ENCODE results near the gene PTK6. TPM values are rescaled to one million over a fixed set of nuclear protein-coding genes. Genes with fewer than 3 reads are reported as not detected.
"Not testable (repeated sequence)": the region's sequence is repeated elsewhere in the genome, so short reads cannot be mapped to it uniquely, and the experiment has no call there.

PTK6 gene
- total RNA-seq, result 0.07 and 0.13 TPM in 2 replicates

DNA sequence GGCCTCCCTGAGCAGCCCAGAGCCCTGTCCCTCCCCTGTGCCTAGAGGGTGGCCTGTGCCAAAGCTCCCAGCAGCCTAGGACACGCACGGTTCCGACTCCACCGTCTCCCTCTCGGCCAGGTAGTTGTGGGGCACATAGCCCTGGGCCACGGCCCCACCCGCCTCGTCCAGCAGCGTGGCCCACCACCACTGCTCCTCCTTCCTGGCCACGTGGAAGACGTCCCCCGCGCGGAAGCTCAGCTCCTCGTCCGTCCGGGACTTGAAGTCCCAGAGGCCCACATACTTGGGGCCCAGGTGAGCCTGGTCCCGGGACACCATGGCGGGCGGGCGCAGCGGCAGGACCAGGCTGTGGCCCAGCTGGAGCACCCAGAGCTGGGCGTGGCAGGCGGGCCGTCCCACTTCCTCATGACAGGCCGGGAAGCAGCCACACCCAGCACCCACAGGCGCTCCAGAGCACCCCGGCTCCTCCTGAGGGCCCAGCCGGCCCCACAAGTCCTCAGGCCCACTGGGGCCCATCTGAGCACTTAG is at the start of gene PTK6:
Gene PTK6, minus strand, starts transcription at position 380 of the 528 bp plus-strand sequence. Its CDS starts 62 bp downstream, at position 318.
- DNase-seq (ENCODE audit: low read depth, low spot score), result no peak

DNA sequence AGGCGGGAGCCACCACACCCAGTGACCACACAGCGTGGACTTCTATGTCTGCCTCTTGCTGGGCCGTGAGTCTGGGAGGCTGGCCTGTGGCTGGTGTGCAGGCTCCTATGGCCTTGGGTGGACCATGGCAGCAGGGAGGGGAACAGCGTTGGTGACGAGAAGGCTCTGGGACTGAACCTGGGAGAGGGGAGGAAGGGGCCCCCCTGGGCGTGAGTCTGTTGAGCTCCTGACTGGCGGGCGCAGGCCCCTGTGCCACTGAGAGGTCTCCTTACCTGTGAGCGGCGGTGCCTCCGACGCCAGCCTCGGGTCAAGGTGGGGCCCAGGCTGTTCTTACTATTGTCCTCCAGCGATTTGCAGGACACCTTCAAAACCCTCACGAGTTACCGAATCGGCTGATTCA is 49.6 kb upstream of the PTK6 start:
- DNase-seq (ENCODE audit: low read depth, low spot score), result no peak

DNA sequence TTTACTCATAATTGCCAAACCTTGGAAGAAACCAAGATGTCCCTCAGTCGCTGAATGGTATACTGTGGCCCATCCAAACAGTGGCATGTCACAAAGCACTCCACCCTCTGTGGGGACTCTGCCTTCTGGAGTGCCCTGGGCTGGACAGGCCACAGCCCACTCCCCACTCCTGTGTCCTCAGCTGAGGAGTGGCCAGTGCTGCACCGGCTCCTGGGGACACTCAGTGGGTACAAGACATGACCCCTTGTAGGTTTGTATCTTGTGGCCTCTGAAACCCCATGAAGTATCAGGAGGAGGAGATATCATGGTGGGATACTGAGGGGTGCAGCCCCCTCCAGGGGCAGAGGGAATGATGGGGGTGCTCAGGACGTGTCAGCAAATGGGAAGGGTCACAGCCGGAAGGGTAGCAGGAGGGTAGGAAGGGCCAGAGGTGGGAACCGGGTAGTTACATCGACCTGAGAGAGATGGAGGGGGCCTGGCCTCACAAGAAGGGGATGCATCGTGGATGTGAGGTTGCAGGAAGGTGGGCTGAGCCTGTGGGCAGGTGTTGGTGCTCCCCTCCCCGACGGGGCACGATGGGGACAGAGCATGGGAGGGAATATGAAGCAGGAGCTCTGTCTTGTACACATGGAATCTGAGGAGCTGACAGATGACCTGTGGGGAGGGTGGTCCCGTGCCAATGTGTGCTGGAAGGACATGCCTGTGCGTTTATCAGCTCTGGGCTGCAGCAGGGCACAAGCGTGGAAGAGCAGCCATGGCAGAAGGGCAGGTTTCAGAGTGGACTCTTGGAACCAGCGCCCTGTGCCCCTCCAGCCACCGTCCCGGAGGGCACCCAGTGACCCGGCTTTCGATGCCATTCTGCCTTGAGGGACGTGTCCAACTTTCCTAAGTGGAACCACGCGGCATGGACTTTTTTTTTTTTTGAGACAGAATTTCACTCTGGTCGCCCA is 48.7 kb upstream of the PTK6 start:
- DNase-seq (ENCODE audit: low read depth, low spot score), result no peak

DNA sequence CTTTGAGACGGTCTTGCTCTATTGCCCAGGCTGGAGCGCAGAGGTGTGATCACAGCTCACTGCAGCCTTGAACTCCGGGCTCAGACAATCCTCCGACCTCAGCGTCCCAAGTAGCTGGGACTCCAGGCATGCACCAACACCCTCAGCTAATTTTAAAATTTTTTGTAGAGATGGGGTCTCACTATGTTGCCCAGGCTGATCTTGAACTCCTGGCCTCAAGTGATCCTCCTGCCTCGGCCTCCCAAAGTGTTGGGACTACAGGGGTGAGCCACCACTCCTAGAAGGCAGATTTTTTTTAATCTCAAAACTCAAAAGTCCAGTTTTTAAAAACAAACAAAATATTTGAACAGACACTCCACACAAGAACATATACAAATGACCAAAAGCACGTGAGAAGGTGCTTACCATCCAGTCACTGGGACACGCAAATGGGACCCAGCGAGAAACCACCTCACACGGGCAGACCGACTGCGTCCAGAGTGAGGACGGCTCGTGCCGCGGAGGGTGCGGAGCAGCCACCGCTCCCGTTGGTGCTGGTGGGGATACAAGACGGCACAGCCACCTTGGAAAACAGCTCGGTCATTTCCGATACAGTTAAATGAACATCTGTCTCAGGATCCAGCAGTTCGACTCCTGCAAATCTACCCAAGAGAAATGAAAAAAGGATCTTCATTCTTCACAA is 45.3 kb upstream of the PTK6 start:
- no peak for DNase-seq (ENCODE audit: low read depth, low spot score)

DNA sequence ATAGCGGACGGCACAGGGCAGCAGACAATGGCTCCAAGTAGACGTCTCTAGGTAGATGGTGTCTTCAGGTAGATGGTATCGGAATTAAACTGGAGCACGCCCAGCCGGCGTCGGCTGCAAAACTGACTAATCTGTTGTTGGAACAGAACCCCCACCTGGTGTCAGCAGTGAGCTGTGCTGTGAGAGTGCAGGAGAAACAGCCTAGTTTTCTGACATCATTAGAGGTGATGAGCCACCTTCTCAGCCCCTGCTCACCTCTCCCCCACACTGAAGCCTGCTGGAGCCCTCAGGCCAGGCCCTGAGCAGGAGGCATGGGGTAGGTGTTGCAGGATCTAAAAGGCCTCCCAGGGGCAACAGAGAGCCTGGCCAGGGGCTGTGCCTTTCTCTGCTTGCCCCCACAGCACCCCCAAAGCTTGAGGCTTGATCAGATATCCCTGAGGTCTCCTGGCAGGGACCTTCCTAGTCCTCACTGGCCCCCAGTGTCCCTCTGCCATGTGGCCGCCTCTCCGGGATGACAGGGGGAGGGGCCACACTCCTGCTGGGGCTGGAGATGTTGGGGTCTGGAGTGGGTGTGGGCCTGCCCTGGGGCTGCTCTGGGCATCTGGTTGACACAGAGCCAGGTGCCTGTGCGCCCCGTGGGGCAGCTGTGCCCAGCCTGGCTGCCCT is 43.8 kb upstream of the PTK6 start:
- DNase-seq (ENCODE audit: low read depth, low spot score), result no peak

DNA sequence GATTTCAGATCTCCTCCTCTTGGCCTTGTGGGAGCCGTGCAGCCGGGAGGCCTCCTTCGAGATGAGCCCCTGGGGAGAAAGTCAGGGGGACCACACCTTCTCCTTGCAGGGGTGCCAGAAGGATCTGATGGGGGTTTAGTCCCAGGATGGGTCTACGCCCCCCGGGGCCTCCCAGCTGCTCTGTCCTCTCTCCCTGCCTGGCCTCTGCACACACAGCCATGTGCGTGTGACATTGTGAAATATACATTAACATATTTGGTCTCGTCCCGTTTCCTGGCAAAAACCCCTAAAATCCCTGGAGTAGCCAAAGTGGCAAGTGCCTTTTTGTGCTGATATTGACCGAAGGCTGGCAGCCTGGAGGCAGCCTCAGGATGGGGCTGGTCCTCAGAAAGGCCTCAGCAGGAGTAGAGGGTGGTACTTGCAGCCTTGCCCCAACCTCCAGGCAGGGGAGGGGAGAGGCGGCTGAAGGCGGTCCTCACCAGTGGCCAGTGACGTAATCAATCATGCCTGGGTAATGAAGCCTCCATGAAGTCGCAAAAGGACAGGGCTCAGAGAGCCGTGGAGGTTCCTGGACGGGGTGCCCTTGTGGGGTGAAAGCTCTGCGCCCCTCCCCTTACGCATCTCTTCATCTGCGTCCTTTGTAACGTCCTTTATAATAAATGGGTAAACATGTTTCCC is 42.0 kb upstream of the PTK6 start:
- DNase-seq (ENCODE audit: low read depth, low spot score), result no peak

DNA sequence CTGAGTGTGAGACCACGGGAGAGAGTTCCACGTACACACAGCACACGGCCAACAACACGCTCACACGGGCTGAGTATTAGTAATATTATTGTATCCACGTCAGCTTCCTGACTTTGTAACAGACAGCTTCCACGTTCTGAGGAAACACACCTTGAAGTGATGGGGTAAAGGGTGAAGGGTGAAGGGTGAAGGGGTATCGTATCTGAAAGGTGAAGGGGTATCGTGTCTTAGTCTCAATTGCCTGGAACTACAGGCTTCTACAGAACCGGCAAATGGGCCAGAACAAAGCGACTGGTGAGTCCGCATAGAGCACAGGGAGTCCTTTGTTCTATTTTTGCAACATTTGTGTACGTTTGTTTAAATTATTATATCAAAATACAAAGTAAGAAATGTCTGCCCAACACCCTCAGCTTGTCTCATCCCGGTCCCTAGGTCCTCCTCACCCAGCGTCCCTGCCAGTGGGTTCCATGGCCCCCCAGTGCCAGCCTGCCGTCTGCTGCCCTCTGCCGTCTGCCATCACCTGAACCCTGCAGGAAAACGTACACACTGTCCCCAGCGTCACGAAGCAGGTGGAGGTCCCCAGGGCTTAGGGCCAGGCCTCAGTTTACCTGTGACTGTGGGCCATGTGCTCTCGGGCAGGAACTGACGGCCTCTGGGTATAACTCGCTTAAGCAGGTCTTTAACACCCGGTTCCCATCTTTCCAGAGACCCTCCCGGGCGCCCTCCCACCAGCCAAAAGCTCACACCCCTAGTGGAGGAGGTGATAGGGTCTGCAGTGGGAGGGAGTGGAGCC is 41.2 kb upstream of the PTK6 start:
- DNase-seq (ENCODE audit: low read depth, low spot score), result no peak

DNA sequence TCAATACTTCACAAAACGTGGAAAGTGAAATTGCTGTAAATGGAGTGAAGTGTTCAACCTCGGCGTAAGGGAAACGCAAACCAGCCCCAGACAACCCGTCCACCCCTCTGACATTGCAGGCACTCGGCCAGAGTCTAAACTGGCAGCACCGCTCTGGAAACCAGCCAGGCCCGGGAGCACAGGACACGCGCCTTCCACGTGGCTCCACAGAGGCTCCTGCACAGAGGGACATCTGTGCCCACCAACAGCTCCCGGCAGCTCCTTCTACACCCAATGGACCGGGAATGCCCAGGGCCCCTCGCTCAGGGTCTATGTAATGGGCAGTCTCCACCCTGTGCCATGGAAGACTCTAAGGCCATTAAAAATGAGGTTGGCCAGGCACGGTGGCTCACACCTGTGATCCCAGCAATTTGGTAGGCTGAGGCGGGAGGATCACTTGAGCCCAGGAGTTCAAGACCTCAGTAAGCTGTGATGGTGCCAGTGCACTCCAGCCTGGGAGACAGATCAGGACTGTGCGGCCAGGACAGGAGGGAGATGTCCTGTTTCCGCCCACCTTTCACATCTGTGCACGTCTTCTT is 40.2 kb upstream of the PTK6 start:
- no peak for DNase-seq (ENCODE audit: low read depth, low spot score)

DNA sequence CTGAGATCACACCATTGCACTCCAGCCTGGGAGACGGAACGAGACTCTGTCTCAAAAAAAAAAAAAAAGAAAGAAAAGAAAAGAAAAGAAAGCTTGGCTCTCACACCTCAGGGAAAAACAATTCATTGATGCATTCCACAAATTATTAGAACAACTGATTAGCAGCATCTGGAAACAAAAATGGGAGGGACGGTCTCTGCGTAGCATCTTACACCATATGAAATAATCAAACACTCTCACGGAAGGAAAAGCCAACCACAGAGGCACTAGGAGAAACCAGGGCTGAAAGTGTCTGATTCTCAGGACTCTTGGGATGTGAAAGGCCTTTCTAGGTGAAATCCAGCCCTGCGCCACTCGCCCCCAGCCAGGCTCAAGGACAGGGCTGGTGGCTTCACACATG is 39.1 kb upstream of the PTK6 start:
- no peak for DNase-seq (ENCODE audit: low read depth, low spot score)

DNA sequence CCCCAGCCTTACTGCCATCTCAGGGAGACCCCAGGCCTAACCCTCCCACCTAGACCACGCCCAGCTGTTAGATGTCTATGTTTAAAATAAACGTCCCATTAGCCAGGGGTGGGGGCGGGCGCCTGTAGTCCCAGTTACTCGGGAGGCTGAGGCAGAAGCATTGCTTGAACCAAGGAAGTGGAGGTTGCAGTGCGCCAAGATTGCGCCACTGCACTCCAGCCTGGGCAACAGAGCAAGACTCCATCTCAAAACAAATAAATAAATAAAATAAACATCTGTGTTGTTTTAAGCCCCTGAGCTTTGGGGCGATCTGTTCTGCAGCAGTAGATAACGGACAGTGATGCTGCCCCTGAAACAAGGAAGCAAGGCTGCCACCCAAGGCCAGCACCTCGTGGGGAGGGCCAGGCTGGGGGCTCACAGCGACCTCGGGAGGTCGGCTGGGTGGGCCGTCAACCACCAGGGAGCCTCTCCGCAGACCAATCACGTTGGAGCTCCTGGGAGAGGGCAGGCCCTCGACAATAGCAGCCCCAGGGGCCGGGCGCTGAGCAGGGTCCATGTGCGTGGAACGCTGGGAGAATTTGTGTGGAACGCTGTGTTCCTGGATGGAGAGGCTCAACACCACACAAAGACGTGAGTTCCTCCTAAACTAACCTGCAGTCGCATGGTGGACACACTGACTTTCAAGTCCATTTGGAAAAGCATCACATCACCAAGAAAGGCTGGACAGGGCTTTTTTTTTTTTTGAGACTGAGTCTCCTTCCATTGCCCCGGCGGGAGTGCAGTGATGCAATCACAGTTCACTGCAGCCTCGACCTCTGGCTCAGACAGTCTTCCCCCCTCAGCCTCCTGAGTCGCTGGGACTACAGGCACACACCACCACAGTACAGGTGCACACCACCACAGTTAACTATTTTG is 37.9 kb upstream of the PTK6 start:
- DNase-seq (ENCODE audit: low read depth, low spot score), result no peak

DNA sequence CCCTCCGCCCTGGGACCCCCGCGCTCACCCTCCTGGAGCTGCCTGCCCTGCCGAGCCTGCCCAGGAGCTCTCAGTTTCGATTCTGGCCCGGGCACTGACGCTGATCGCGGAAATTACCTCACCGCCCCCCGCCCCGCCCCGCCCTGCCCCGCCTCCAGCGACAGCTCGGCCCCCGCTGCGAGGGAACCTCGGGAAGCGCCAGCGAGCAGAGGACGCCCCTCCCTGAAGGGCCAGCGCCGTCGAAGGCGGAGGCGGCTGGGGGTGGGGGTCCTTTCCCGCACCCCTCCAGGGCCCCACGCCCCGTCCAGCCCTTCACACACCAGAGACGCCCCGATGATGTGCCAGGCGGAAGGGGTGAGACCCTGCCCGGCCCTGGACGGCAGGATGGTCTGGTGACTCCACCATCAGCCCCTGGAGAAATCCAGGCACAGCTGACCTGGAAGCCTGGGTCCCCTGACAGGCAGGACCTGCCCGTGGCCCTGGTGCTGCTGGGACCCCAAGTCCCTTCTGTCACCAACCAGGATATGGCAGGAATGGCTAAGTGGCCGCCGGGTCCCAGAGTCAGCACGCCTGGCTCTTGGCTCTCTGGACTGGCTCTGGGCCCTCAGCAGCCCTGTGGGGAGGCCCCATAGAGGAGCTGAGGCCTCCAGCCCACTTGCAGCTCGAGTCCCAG is 37.1 kb upstream of the PTK6 start, which contains the start of gene HELZ2:
Gene HELZ2, minus strand, starts transcription at position 84 of the 673 bp plus-strand sequence. CDS start 1,854 bp downstream, outside the sequence.
- DNase-seq (ENCODE audit: low read depth, low spot score), result no peak

DNA sequence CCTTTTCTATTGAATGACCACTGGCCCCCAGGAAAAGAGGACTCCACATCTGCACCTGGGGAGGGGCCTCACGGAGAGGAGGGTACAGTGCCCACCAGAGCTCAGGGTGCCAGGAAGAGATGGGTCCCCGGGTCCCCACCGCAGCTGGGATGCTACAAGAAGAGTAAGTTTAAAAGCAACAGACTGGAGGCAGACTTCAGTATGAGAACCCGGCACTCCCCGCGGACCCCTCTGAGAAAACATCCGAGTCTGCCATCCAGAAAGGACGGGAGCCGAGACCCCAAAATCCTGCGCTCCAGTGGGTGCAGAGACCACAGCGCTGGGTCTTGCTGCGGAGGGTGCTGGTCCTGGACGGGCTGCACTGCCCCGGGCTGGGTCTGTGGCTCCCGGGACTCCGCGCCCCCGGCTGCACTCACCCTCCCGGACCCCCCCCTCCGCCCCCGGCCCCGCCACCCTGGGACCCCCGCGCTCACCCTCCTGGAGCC is 36.5 kb upstream of the PTK6 start:
- no peak for DNase-seq (ENCODE audit: low read depth, low spot score)

DNA sequence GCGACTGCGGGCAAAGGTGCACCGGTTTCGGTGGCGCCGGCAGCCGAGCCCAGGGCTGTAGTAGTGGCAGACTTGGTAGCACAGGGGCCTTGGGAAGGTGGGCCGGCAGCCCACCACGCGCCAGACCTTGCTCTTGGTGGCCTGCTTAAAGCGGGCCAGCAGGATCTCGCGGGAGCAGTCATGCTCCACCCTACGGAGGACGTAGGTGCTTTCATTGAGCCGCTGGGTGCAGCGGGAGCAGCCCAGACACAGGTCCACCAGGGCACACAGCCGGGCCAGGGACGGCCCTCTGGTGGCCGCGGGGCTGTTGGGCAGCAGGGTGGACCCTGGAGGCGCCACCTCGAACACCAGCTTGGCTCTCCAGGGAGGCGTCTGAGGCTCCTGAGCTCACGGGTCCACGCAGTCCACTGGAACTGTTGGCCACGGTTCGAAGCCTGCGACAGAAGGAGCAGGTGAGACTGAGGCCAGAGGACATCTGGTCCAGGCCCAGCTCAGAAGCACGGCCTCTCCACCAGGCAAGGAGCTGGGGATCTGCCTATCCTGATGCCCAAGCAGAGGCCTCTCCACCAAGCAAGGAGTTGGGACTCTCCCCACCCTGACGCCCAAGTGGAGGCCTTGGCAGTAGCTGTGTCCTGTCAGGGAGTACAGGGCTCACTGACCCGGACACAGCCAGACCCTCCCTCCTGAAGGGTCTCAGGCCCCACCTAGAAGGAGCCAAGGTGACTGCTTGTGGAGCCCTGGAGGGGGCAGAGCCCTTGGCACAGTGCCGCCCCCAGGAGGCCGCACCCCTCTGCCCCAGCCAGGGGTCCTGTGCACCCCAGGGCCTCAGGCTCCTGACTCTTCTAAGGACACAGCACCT is 35.8 kb upstream of the PTK6 start:
- no peak for DNase-seq (ENCODE audit: low read depth, low spot score)

DNA sequence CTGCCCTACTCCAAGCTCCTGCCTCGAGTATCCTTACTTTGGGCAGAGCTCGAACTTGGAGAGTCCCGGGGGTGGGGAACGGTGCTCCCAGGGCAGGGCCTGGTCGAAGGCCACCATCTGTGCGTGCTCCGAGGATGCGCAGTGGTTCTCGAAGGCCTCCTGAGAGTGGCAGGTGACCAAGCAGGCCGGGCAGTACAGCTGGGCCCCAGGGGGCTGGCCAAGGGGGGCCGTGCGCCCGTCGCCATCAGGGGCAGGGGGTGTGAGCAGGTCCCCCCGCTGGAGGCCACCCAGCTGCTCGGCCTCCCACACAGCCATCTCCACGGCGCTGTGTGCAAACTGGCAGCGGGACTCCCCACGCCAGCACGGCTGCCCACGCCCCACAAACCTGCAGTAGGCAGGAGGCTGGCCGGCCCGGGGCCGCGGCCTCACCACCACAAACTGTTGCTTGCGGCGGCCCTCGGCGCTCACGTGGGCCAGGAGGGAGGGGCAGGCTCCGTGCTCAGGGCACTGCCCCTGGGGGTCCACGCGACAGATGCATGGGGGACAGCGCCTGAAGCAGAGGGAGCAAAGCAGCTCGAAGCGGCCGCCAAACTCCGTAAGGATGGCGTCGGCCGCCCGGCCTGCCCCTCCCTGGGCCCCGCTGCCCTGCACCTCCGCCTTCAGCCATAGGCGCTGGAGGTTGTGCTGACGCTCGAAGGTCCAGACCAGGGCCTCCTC is 35.1 kb upstream of the PTK6 start:
- DNase-seq (ENCODE audit: low read depth, low spot score), result no peak

DNA sequence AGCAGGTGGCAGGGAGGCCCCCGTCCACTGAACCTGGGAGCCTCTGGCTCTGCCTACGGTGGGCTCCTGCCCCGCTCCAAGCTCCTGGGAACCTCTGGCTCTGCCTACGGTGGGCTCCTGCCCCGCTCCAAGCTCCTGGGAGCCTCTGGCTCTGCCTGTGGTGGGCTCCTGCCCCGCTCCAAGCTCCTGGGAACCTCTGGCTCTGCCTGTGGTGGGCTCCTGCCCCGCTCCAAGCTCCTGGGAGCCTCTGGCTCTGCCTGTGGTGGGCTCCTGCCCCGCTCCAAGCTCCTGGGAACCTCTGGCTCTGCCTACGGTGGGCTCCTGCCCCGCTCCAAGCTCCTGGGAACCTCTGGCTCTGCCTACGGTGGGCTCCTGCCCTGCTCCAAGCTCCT is 33.9 kb upstream of the PTK6 start:
- not testable (repeated sequence) for DNase-seq (ENCODE audit: low read depth, low spot score)

DNA sequence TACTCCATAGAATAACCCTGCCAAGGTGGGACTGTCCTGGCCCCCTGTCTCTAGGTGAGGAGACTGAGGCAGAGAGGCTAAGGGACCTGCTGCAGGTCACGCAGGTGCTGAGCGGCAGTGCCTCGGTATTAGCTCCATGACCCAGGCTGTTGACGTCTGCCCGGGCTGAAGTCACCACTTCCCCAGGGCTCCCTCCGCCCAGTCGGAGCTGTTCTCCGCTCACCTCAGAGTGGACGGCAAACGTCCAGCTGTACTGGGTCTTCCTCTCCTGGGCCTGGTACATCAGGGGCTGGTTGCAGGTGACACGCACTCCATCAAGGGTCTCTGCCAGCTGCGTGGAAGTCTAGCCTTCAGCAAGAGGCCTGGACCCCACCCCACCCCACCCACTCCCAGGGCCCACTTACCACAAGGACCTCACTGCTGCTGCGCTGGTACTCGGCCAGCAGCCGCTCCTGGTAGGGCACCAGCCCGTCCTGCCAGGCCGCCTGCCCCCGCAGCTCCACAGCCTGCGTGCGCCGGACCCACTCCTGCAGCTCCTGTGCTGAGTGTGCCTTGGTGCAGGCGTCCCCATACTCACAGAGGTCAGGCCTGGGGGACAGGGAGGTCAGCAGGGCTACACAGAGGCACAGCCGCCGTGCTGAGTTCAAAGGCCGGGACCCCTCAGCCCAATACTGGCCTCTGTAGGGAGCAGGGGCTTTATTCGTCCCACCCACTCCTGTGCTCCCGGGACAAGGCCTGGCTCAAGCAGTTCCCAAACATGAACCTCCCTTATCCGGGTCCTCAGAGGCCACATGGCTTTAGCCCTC is 33.3 kb upstream of the PTK6 start:
- DNase-seq (ENCODE audit: low read depth, low spot score), result no peak
